Activated naive CD4-positive, alpha-beta T cell treated with anti-CD3 and anti-CD28 coated beads for 36 hours (primary cell): ENCODE measurements around the gene ZSCAN26. TPM values are rescaled to one million over a fixed set of nuclear protein-coding genes. Genes with fewer than 3 reads are reported as not detected.
"Not testable (repeated sequence)": the region's sequence is repeated elsewhere in the genome, so short reads cannot be mapped to it uniquely, and the experiment has no call there.

ENCODE experiments used
- CTCF ChIA-PET: fragments of 350-600 bp; sonication (Branson Sonifier 250); formaldehyde crosslinking; loops from one replicate; lab custom pipeline; 2021; ENCODE audit warnings: antibody characterized with exemption; lab: Charles Lee
- DNase-seq: peaks from one replicate; pipeline ENCODE4 v3.0.0-alpha.2; 2020
- H3K27ac Mint-ChIP-seq: one replicate; pipeline ENCODE4 v1.8.0; 2021; ENCODE audit warnings: mild to moderate bottlenecking, mixed read lengths
- H3K27me3 Mint-ChIP-seq: one replicate; pipeline ENCODE4 v1.8.0; 2021; ENCODE audit warnings: low read depth, mixed read lengths
- H3K36me3 Mint-ChIP-seq: one replicate; pipeline ENCODE4 v1.8.0; 2021; ENCODE audit warnings: low read depth, mixed read lengths
- H3K4me1 Mint-ChIP-seq: one replicate; pipeline ENCODE4 v1.8.0; 2021; ENCODE audit warnings: low read depth, mixed read lengths
- H3K4me3 Mint-ChIP-seq: one replicate; pipeline ENCODE4 v1.8.0; 2021; ENCODE audit warnings: mild to moderate bottlenecking, moderate library complexity, mixed read lengths
- H3K9me3 Mint-ChIP-seq: one replicate; pipeline ENCODE4 v1.8.0; 2021; ENCODE audit warnings: mixed read lengths
- intact Hi-C: fragments of 100-400 bp; cut with micrococcal nuclease; formaldehyde crosslinking; loops from one replicate; pipeline ENCODE4 v1.15.1; 2023
- total RNA-seq, 2 experiments: library from RNA; stranded (reverse); gene quantifications; one replicate each; pipeline ENCODE4 v1.2.3, GENCODE V29; 2021

Gene ZSCAN26
- total RNA-seq, 2 experiments from 2014 or later = 2.7 to 3.8 TPM

- DNase-seq = no peak
- CTCF ChIA-PET = no interaction called here
- no peaks in the 10 kb centered on the region for H3K4me1 Mint-ChIP-seq
- H3K27ac Mint-ChIP-seq = no peak overlapping the region
- no peak overlapping the region for H3K4me3 Mint-ChIP-seq
- intact Hi-C loops = no loop called here
- no peaks in the 10 kb centered on the region for H3K27me3 Mint-ChIP-seq
- H3K36me3 Mint-ChIP-seq = peaks cover 4% of the 10 kb centered on the region
- no peaks in the 10 kb centered on the region for H3K9me3 Mint-ChIP-seq
These were observed 29.6 kb downstream of the ZSCAN26 start for GRCh38 chr6:28296520-28297060.

- Mint-ChIP-seq H3K27me3 (peaks cover 9% of the 10 kb centered on the region), H3K36me3 (no peaks in the 10 kb centered on the region), H3K4me3 (peak overlapping the region; percentile 15), H3K4me1 (peaks cover 23% of the 10 kb centered on the region), H3K27ac (peak overlapping the region; percentile 0), H3K9me3 (peaks cover 3% of the 10 kb centered on the region)
- no peak for DNase-seq
- CTCF ChIA-PET = no interaction called here
- intact Hi-C loops = loop anchor here (2.0 kb wide), 1 partner anchor 31 kb away; no protein-coding TSS in a partner anchor
These were observed 36.6 kb downstream of the ZSCAN26 start for GRCh38 chr6:28303570-28303969.

GRCh38 chr6:28306363-28306762 is 39.4 kb downstream of the ZSCAN26 start:
- CTCF ChIA-PET, H3K4me3 Mint-ChIP-seq: not testable (repeated sequence)

GRCh38 chr6:28311139-28311823 is 44.3 kb downstream of the ZSCAN26 start:
- Mint-ChIP-seq H3K27me3 (peaks cover 39% of the 10 kb centered on the region), H3K27ac (no peak overlapping the region), H3K9me3 (peaks cover 3% of the 10 kb centered on the region), H3K4me1 (no peaks in the 10 kb centered on the region), H3K4me3 (no peak overlapping the region), H3K36me3 (no peaks in the 10 kb centered on the region)
- intact Hi-C loops = no loop called here
- DNase-seq = no peak
- CTCF ChIA-PET = interaction anchor here (0.5 kb wide), 1 partner anchor 1018 kb away, joined by 3 read pairs; no protein-coding TSS in a partner anchor

More at GRCh38 chr6:28306363-28306762, 39.4 kb downstream of the ZSCAN26 start:
- H3K9me3 Mint-ChIP-seq, H3K36me3 Mint-ChIP-seq, intact Hi-C loops, H3K27ac Mint-ChIP-seq, DNase-seq: not testable (repeated sequence)
- Mint-ChIP-seq H3K4me1 (peaks cover 23% of the 10 kb centered on the region), H3K27me3 (peaks cover 28% of the 10 kb centered on the region)

GRCh38 chr6:28312939-28313338 is 46.0 kb downstream of the ZSCAN26 start:
- DNase-seq = no peak
- CTCF ChIA-PET = interaction anchor here (0.8 kb wide), 1 partner anchor 18 kb away, joined by 4 read pairs; no protein-coding TSS in a partner anchor
- Mint-ChIP-seq H3K9me3 (no peaks in the 10 kb centered on the region), H3K36me3 (no peaks in the 10 kb centered on the region), H3K27ac (no peak overlapping the region), H3K4me3 (no peak overlapping the region), H3K4me1 (no peaks in the 10 kb centered on the region), H3K27me3 (peaks cover 34% of the 10 kb centered on the region)
- intact Hi-C loops = no loop called here

GRCh38 chr6:28315628-28316027 is 48.7 kb downstream of the ZSCAN26 start:
- no peaks in the 10 kb centered on the region for H3K9me3 Mint-ChIP-seq
- CTCF ChIA-PET = no interaction called here
- no peaks in the 10 kb centered on the region for H3K36me3 Mint-ChIP-seq
- intact Hi-C loops = no loop called here
- H3K4me1 Mint-ChIP-seq = no peaks in the 10 kb centered on the region
- H3K4me3 Mint-ChIP-seq = no peak overlapping the region
- peaks cover 16% of the 10 kb centered on the region for H3K27me3 Mint-ChIP-seq
- no peak overlapping the region for H3K27ac Mint-ChIP-seq
- no peak for DNase-seq

GRCh38 chr6:28317866-28318265 is 50.9 kb downstream of the ZSCAN26 start:
- H3K27ac Mint-ChIP-seq, H3K4me3 Mint-ChIP-seq, H3K27me3 Mint-ChIP-seq, CTCF ChIA-PET, H3K4me1 Mint-ChIP-seq, intact Hi-C loops, H3K9me3 Mint-ChIP-seq, H3K36me3 Mint-ChIP-seq, DNase-seq: not testable (repeated sequence)

- H3K27ac Mint-ChIP-seq = no peak overlapping the region
- no peak for DNase-seq
- H3K9me3 Mint-ChIP-seq = peaks cover 23% of the 10 kb centered on the region
- no peak overlapping the region for H3K4me3 Mint-ChIP-seq
- H3K27me3 Mint-ChIP-seq = no peaks in the 10 kb centered on the region
- peaks cover 17% of the 10 kb centered on the region for H3K36me3 Mint-ChIP-seq
- intact Hi-C loops = no loop called here
- CTCF ChIA-PET = no interaction called here
- no peaks in the 10 kb centered on the region for H3K4me1 Mint-ChIP-seq
These were observed 55.7 kb downstream of the ZSCAN26 start for GRCh38 chr6:28322661-28323060.

- CTCF ChIA-PET = interaction anchor here (0.8 kb wide), 1 partner anchor 11 kb away, joined by 3 read pairs; no protein-coding TSS in a partner anchor
- Mint-ChIP-seq H3K4me3 (no peak overlapping the region), H3K9me3 (peaks cover 29% of the 10 kb centered on the region), H3K27me3 (no peaks in the 10 kb centered on the region), H3K27ac (no peak overlapping the region), H3K4me1 (no peaks in the 10 kb centered on the region), H3K36me3 (peaks cover 25% of the 10 kb centered on the region)
- no peak for DNase-seq
- intact Hi-C loops = no loop called here
These were observed 57.0 kb downstream of the ZSCAN26 start for GRCh38 chr6:28323813-28324424.

- CTCF ChIA-PET = no interaction called here
- H3K27ac Mint-ChIP-seq = no peak overlapping the region
- no peaks in the 10 kb centered on the region for H3K27me3 Mint-ChIP-seq
- peaks cover 31% of the 10 kb centered on the region for H3K9me3 Mint-ChIP-seq
- no peaks in the 10 kb centered on the region for H3K4me1 Mint-ChIP-seq
- H3K36me3 Mint-ChIP-seq = peaks cover 29% of the 10 kb centered on the region
- intact Hi-C loops = no loop called here
- H3K4me3 Mint-ChIP-seq = no peak overlapping the region
- no peak for DNase-seq
These were observed 59.5 kb downstream of the ZSCAN26 start for GRCh38 chr6:28326371-28326948.
